Non-pigmented ciliary epithelial cell (primary cell): ENCODE data around the gene TRABD2A.

Source experiments
- DNase-seq: peaks from one replicate; pipeline ENCODE4 v3.0.0-alpha.2; 2010; ENCODE audit warnings: low read depth

The TRABD2A gene

GRCh38 chr2:84849271-84849952, 31.5 kb downstream of the TRABD2A start:
- no peak for DNase-seq

- no peak for DNase-seq
Observed at GRCh38 chr2:84847326-84848050, 33.4 kb downstream of the TRABD2A start.

- no peak for DNase-seq
Observed at GRCh38 chr2:84846741-84847142, 34.1 kb downstream of the TRABD2A start.

GRCh38 chr2:84846041-84846663, 34.7 kb downstream of the TRABD2A start:
- DNase-seq = peak; percentile 30

- DNase-seq = no peak
Observed at GRCh38 chr2:84844141-84844540, 36.7 kb downstream of the TRABD2A start.

- DNase-seq = no peak
Observed at GRCh38 chr2:84841577-84841976, 39.3 kb downstream of the TRABD2A start.

GRCh38 chr2:84840306-84840705, 40.6 kb downstream of the TRABD2A start:
- DNase-seq = no peak

GRCh38 chr2:84839851-84840250, 41.0 kb downstream of the TRABD2A start:
- DNase-seq = no peak

GRCh38 chr2:84838434-84839145, 42.3 kb downstream of the TRABD2A start:
- DNase-seq = peak; percentile 57

GRCh38 chr2:84836215-84836614, 44.7 kb downstream of the TRABD2A start:
- DNase-seq = no peak

GRCh38 chr2:84833481-84834150, 47.3 kb downstream of the TRABD2A start:
- no peak for DNase-seq

- no peak for DNase-seq
Observed at GRCh38 chr2:84832772-84833461, 48.0 kb downstream of the TRABD2A start.

- DNase-seq = no peak
Observed at GRCh38 chr2:84830758-84831500, 50.0 kb downstream of the TRABD2A start.

GRCh38 chr2:84830095-84830494, 50.8 kb downstream of the TRABD2A start:
- no peak for DNase-seq

- DNase-seq = no peak
Observed at GRCh38 chr2:84829693-84830092, 51.2 kb downstream of the TRABD2A start.

- DNase-seq = no peak
Observed at GRCh38 chr2:84827978-84828575, 52.8 kb downstream of the TRABD2A start.

GRCh38 chr2:84823788-84824187, 57.1 kb downstream of the TRABD2A start:
- DNase-seq = no peak

GRCh38 chr2:84823229-84823628, 57.7 kb downstream of the TRABD2A start:
- no peak for DNase-seq

- DNase-seq = no peak
Observed at GRCh38 chr2:84821806-84822205, 59.1 kb downstream of the TRABD2A start.

GRCh38 chr2:84817239-84817655, 63.6 kb downstream of the TRABD2A start:
- DNase-seq = no peak
